Neutrophil (primary cell): ENCODE measurements around the gene CHCHD6.

Source experiments
- H3K27ac ChIP-seq: fragments of 200-600 bp; sonication (generic); 2 replicates; pipeline ENCODE4 v1.5.1; 2016; ENCODE audit warnings: mild to moderate bottlenecking, moderate library complexity
- H3K27me3 ChIP-seq: fragments of 200-600 bp; sonication (generic); 2 replicates; pipeline ENCODE4 v1.6.0; 2016; ENCODE audit warnings: mild to moderate bottlenecking
- H3K36me3 ChIP-seq: fragments of 200-600 bp; sonication (generic); 2 replicates; pipeline ENCODE4 v1.5.1; 2017
- H3K4me1 ChIP-seq, 2 experiments: fragments of 200-600 bp in 1 of 2; sonication (generic) in 1 of 2; 1 replicate in 1 of 2; 2 replicates in 1 of 2; pipeline versions ENCODE4 v1.5.1 to v1.6.1; 2013 to 2016; ENCODE audit warnings: low read depth in 1 of 2, low read length in 1 of 2, mild to moderate bottlenecking in 1 of 2, moderate library complexity in 1 of 2; ENCODE audit not compliant: control insufficient read depth in 1 of 2, insufficient read depth in 1 of 2
- H3K4me3 ChIP-seq, 2 experiments: fragments of 200-600 bp in 1 of 2; sonication (generic) in 1 of 2; 1 replicate in 1 of 2; 2 replicates in 1 of 2; pipeline ENCODE4 v1.5.1; 2013 to 2016; ENCODE audit warnings: low read depth in 1 of 2, low read length in 1 of 2, mild to moderate bottlenecking in 1 of 2, moderate library complexity in 1 of 2
- H3K9me3 ChIP-seq: fragments of 200-600 bp; sonication (generic); 2 replicates; pipeline ENCODE4 v1.5.1; 2016
- TF ChIP-seq, protein P1 (sequence below): fragments of 200-600 bp; sonication (generic); IDR thresholded peaks from 2 replicates; pipeline ENCODE4 v1.5.1; 2016; ENCODE audit warnings: antibody characterized with exemption

Gene CHCHD6

DNA sequence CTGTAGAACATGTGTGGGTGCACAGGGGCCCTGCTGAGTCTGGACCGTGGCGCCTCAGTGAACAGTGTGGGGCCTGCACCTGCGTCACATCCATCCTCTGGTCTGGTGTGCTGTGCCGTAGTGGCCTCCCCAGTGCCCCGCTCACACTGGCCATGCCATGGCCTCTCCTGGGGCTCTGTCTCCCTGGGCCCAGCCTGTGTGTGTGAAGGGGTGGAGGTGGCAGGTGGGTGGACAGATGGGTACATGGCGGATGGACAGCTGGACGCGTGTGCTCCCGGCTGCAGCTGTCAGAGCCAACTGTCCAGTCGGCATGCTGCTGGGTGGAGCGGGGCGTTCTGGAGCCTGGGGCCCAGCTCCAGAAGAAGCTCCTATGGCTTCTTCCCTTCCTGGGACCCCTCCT lies 296.7 kb downstream of the CHCHD6 start:
- Histone ChIP-seq H3K27me3 (no peaks in the 10 kb centered on the region), H3K27ac (no peak overlapping the region), H3K36me3 (no peaks in the 10 kb centered on the region), H3K9me3 (no peaks in the 10 kb centered on the region), H3K4me1 (no peaks in the 10 kb centered on the region), H3K4me3 (no peak overlapping the region)
- TF ChIP-seq, protein P1, sequence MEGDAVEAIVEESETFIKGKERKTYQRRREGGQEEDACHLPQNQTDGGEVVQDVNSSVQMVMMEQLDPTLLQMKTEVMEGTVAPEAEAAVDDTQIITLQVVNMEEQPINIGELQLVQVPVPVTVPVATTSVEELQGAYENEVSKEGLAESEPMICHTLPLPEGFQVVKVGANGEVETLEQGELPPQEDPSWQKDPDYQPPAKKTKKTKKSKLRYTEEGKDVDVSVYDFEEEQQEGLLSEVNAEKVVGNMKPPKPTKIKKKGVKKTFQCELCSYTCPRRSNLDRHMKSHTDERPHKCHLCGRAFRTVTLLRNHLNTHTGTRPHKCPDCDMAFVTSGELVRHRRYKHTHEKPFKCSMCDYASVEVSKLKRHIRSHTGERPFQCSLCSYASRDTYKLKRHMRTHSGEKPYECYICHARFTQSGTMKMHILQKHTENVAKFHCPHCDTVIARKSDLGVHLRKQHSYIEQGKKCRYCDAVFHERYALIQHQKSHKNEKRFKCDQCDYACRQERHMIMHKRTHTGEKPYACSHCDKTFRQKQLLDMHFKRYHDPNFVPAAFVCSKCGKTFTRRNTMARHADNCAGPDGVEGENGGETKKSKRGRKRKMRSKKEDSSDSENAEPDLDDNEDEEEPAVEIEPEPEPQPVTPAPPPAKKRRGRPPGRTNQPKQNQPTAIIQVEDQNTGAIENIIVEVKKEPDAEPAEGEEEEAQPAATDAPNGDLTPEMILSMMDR = no peak

DNA sequence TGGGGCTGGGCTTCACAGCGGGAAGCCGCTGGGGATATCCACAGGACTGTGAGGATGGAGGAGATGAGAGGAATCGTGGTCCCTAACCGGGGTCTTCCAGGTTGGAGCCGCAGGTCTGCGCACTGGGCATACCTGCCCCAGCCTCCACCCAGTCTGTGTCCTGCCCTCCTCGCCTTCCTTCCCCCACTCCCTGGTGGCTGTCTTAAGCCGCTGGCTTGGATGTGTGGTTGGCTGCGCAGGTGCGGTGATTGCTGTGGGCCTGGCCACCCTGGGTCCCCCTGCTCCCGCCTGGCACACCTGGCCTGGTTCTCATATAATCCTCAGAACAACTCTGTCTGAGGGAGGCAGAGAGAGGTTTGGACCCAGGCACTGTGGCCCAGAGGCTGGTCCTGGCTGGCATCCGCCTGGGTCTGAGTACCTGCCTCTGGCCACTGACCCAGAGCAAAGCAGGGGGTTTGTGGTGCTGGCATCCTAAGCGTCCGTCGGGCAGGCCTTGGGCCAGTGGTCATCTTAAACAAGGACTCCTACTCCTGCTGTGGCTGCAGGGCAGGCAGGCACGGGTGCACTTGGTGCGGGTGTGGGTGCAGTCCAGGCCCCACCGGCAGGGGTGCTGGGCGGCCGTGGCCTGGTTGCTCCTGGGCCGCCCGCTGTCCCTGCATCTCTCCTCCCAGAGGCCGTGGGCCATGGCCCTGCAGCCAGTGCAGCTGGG lies 297.6 kb downstream of the CHCHD6 start:
- H3K27ac ChIP-seq = no peak overlapping the region

DNA sequence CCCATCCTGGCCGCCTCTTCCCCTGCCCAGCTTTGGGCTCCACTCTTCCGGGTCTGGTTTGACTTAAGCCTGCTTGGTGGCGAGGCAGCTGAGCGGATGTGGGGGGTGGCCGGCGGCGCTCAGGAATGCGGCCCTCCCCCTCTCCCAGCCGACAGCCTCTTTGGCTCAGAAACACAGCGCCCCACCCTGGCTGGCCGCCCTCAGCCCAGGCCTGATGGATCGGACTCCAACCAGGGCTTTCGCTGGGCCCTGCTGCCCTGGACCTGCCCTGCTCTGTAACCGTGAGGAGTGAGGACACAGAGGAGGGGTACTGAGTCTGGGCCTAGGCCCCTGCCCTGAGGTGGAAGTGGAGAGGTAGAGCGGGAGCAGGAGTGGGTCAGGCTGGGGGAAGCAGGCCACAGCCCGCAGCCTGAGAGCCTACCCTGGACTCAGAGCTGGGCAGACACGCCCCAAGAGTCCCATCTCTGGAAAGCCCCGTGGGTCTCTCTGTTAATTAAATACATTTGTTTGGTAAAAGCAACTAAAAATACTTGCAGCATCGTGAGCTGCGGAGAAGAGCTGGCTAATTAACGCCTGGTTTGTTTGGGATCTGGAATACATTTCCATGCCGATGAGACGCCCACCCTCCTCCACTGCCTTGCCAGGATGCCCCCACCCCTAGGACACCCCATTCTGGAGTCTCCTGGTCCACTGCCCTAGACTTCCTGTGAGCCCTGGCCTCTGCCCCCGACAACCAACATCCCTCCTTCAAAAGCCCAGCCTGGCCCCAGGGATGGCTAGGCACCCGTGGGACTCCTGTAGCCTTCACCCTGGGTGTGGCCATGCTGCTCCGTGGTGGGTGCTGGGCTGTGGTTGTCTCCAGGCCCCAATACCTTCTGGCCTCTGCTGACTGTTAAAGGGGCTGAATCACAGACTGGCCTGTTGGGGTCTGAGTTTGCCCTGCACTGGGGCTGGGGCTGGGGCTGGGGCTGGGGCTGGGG lies 298.4 kb downstream of the CHCHD6 start:
- TF ChIP-seq, protein P1 = no peak
- no peak overlapping the region for H3K27ac ChIP-seq
- no peaks in the 10 kb centered on the region for H3K27me3 ChIP-seq
- no peaks in the 10 kb centered on the region for H3K36me3 ChIP-seq
- no peak overlapping the region for H3K4me3 ChIP-seq
- H3K9me3 ChIP-seq = no peaks in the 10 kb centered on the region
- H3K4me1 ChIP-seq = no peaks in the 10 kb centered on the region

More for the DNA sequence above, 297.6 kb downstream of the CHCHD6 start:
- no peaks in the 10 kb centered on the region for H3K9me3 ChIP-seq
- no peaks in the 10 kb centered on the region for H3K36me3 ChIP-seq
- no peaks in the 10 kb centered on the region for H3K4me1 ChIP-seq
- H3K27me3 ChIP-seq = no peaks in the 10 kb centered on the region
- TF ChIP-seq, protein P1 = no peak
- no peak overlapping the region for H3K4me3 ChIP-seq

DNA sequence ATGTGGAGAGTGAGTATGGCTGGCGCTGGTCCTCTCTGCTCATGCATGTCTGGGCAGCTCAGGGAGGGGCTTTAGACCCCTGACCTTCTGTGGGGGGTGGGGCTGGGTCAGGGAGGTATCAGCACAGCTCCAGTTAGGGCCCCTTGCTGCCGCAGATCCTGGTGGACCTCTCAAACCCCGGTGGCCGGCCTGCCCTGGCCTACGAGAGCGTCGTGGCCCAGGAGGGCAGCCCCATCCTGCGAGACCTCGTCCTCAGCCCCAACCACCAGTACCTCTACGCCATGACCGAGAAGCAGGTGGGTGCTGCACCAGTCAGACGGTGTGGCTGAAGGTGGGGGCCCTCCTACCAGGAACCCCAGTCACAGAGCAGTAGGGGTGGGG lies 299.1 kb downstream of the CHCHD6 start:
- TF ChIP-seq, protein P1 = no peak
- H3K4me1 ChIP-seq = no peaks in the 10 kb centered on the region
- no peaks in the 10 kb centered on the region for H3K36me3 ChIP-seq
- no peak overlapping the region for H3K27ac ChIP-seq
- H3K9me3 ChIP-seq = no peaks in the 10 kb centered on the region
- H3K4me3 ChIP-seq = no peak overlapping the region
- H3K27me3 ChIP-seq = no peaks in the 10 kb centered on the region

DNA sequence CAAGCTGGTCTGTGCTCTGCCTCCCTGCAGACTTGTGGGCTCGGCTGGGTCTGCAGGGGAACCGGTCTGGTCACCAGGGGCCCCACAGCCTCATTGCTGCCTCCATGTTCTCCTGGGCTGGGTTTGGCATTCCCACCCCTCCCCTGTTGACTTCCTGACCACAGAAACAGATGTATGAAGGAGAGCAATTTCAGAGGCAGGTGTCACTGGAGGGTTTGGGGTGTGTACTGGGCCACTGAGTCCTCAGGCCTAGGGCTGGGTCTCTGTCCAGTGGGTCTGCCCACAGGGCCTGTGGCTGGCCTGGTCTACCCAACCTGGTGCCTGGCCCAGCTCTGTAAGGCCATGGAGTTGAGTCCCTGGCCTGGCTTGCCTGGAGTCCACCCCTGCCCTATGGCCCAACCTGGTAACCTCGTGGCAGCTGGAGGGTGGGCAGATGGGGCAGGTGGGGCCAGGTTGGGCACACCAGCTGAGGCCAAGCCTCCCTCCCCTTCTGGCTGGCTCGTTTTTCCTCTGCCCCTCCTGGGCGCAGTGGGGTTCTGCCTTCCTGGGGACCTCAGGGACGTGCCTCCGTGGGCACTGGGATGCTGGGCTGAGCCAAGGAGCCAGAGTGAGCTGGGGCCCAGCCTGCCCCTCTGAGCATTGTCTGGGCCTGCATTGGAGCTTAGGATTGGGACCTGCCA lies 299.7 kb downstream of the CHCHD6 start:
- H3K27me3 ChIP-seq = no peaks in the 10 kb centered on the region
- no peaks in the 10 kb centered on the region for H3K36me3 ChIP-seq
- no peaks in the 10 kb centered on the region for H3K4me1 ChIP-seq
- no peak overlapping the region for H3K27ac ChIP-seq
- H3K9me3 ChIP-seq = no peaks in the 10 kb centered on the region
- H3K4me3 ChIP-seq = no peak overlapping the region
- TF ChIP-seq, protein P1 = no peak
